HG03039 (cell line): ENCODE measurements around the gene MAPK11.

Experiments used
- ATAC-seq: cut with Tn5 transposase; IDR thresholded peaks from one replicate; pipeline ENCODE4 v1.9.1; 2021; ENCODE audit warnings: mild to moderate bottlenecking, moderate library complexity; ENCODE audit not compliant: unreplicated experiment

MAPK11 gene

GRCh38 chr22:50308597-50308935, 38.4 kb upstream of the MAPK11 start:
- ATAC-seq = no peak

GRCh38 chr22:50307890-50308596, 37.9 kb upstream of the MAPK11 start:
- no peak for ATAC-seq

GRCh38 chr22:50306753-50307749, 36.9 kb upstream of the MAPK11 start, which contains the start of gene PLXNB2:
Gene PLXNB2 (minus strand): TSS chr22:50307646. CDS start chr22:50290584, 17,062 bp downstream.
- no peak for ATAC-seq

GRCh38 chr22:50305923-50306566, 35.9 kb upstream of the MAPK11 start:
- ATAC-seq = no peak

GRCh38 chr22:50305393-50305922, 35.3 kb upstream of the MAPK11 start:
- ATAC-seq = no peak

GRCh38 chr22:50304528-50305392, 34.6 kb upstream of the MAPK11 start:
- no peak for ATAC-seq

GRCh38 chr22:50303848-50304527, 33.8 kb upstream of the MAPK11 start:
- ATAC-seq = no peak

GRCh38 chr22:50303515-50303847, 33.3 kb upstream of the MAPK11 start:
- no peak for ATAC-seq

- no peak for ATAC-seq
Observed at GRCh38 chr22:50302564-50302963, 32.4 kb upstream of the MAPK11 start.

- no peak for ATAC-seq
Observed at GRCh38 chr22:50302041-50302541, 31.9 kb upstream of the MAPK11 start.

- ATAC-seq = no peak
Observed at GRCh38 chr22:50301581-50301991, 31.4 kb upstream of the MAPK11 start.

GRCh38 chr22:50300620-50301257, 30.6 kb upstream of the MAPK11 start:
- ATAC-seq = no peak

- no peak for ATAC-seq
Observed at GRCh38 chr22:50299785-50300619, 29.8 kb upstream of the MAPK11 start.

GRCh38 chr22:50298937-50299784, 29.0 kb upstream of the MAPK11 start:
- ATAC-seq = no peak

GRCh38 chr22:50298266-50298637, 28.1 kb upstream of the MAPK11 start:
- ATAC-seq = no peak

GRCh38 chr22:50297510-50298265, 27.5 kb upstream of the MAPK11 start:
- no peak for ATAC-seq
